HG02884 (cell line): ENCODE results near the gene ZFHX3.

Experiments
- ATAC-seq: cut with Tn5 transposase; IDR thresholded peaks from one replicate; pipeline ENCODE4 v1.9.1; 2021; ENCODE audit warnings: mild to moderate bottlenecking, moderate library complexity; ENCODE audit not compliant: unreplicated experiment

The ZFHX3 gene

DNA sequence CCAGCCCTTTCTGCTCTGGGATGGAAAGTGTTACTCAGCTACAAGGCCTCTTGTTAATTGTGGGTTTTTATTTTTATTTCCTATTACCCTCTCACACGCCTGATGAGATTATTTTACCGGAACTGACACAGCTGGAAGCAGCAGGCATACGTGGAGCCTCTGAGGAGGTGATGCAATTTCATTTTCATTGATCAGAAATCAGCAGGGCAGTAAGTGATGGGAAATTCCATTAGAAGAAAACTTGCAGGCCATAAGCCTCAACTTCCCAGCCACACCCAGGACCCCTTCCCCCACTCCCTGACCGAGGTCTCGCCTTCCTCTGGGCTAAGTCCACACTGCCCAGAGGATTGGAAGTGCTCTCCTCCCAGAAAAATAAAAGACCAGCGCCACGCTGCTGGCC lies 69.7 kb downstream of the ZFHX3 start:
- no peak for ATAC-seq

DNA sequence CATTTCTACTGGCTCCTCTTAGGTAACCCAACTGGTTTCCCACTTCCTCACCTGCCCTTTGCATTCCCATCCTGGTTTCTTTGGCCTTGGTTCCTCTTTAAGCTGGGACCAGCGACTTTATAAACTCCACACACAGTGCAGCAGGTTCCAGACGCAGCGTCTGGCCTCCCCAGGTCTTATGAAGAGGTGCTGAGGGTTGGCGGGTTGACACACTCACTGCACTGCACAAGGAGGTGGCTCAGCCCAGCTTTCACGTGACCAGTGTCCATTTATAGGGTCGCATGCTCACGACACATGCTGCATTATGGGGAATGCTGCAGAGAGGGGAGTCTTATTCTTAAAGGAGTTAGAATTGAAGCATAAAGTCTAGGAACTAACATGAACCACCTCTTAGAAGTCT lies 70.8 kb downstream of the ZFHX3 start:
- no peak for ATAC-seq

DNA sequence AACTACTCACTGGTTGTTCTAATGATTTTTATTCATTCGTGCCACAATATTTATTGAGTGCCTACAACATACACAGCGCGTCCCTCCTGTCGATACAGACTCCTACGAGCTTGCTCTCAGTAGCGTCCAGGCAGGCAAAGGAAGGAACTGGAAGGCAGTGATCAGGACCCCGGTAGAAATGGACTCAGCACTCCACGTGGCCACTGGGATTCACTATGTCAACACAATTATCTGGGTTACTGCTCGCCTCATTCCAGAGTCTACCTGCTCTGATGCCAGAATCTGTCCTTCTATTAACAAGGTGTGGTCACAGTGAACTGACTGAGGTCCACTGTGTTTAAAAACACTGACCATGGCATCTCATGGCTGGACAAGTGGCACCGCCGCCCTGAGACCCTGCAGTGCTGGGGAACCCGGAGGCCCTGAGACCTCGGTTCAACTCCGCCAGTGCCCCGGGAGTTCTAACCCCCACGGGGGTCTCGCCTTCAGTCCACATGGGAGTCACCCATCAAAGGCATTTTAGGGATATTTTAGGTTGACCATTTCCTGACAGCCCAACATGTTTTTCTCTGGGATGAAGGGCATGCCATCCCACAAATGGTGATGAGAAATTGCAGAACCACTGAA lies 71.4 kb downstream of the ZFHX3 start:
- ATAC-seq: no peak

DNA sequence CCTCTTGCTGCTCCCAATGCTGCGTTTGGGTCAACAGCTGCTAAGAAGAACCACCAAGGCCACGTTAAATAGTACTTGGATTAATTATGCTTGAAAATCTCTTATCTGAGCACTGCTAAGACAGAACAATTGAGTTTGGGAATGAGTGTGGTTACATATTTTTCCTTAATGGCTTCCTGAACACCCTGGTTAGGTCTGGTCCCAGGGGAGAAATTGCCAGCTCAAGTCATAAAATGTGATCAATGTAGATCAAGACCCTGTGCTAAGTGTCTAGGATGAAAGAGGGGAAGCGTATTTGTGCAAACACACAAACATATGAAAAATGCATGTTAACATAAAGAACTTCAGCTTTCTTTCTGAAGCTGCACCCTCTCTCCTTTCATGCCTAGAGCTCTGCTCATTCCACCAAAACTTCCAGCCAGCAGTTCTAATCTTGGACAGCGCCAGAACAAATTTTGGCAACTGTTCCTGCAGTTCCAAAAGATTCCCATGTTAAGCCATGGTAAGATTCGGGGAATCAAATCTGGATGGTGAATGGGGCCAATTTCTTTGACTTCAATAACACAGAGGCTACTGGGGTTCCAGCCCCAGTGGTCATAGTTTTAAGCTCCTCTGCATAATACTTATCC lies 72.0 kb downstream of the ZFHX3 start:
- no peak for ATAC-seq

DNA sequence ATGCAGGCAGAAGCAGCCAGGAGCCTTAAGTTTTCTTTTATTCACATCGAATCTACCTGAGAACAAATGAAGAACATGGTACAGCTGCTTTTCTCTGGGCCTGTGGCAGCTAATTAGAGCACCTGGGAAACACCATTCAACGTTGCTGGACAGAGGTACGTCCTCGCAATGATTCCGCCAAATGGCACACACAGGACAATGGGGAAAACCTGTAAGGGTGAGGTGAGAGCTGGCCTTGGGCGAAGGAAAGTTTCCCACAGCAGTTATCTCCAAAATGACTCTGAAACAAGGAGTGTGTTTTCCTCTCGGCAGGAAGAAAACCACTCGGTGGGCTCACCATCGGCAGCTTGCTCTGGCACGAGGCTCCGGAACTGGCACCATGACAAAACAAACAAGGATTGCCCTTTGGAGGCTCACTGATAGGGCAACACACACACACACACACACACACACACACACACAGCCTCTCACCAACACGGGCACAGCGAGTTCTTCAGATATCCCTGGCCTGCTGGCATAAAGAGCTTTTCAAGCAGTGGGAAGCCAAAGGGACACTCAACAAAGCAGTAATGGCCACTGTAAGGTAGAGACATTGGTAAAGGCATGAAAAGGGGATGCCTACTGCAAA lies 73.7 kb downstream of the ZFHX3 start:
- ATAC-seq: no peak

DNA sequence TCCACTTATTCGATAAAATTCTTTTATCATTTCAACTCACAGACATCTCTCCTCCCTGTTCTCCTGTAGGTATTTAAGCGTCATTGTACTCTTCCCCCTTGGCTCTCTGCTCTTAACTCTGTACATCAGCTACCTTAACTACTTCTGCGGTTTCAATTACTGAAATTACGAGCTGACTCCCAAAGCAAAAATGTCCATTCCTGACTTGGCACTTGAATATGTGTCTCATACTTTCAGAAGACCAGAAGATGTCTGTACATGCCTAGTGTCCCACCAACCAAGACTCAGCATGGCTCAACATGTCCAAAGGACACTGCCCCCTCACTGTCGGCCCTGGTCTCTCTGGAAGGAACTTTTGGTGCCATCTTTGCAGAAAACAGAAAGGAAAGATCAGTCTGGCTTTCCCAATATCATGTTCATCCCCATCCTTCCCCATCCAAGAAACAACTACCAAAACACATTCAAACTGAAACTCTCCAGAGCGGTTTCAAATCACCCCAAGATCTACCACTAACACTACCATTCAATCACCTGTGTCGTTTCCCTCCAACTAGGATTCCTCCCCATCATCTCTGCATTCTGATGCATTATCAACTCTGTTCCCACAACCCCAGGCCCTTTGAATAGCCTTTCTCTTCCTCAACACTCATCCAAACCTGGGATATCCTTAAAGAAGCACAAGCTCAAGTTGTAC lies 74.9 kb downstream of the ZFHX3 start:
- ATAC-seq: no peak

DNA sequence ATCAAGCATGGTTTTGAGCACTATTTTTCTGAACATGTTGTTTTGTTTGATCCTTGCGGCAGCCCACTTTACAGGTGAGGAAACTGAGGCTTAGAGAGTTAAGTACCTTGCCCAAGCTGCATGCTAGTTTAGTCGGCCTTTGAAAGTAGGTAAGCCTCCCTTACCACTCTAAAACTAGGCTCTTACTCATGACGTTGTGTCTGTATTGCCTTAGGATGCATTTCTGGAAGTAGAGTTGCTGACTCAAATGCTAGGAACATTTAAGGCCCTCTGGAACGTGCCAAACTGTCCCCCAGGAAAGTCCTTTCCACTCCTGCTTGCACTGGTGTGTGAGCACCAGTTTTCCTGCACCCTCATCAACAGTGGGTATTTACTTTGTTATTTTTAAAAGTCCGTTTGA lies 76.6 kb downstream of the ZFHX3 start:
- ATAC-seq: no peak

DNA sequence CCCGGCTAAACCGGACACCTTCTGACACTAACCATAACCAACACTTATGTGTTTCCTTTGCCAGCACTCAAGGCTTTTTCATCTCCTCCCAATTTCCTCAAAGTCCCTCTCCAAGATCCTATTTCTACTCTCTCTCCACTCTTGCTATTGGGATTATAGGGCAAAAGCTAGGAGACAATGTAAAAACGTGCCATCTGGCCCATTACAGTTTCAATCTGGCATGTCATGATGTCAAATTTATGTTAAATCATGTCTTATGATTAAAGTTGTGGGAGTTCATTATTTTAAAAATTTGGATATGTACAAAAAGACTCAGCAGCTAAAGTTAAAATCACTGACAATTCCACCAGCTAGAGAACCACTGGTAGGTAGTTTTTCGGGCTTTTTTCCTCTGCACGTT lies 77.3 kb downstream of the ZFHX3 start:
- ATAC-seq: no peak

DNA sequence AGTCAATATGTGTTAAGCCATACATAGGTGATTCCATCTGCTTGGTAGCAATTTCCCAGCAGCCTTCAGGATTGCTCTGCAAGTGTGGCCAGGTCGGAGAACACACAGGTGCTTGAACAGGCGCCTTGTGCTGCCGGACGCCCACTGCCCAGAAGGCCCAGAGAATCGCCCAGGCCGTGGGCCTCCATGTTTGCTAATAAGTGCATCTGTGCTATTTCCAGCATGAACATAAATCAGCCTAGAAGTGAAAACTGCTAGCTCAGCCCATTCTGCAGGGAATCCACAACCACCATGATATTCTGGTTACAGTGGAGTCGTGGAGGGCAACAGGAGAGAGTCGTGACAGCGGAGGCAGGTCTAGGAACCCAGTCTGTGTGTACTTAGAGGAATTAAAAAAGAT lies 78.1 kb downstream of the ZFHX3 start:
- ATAC-seq: no peak

DNA sequence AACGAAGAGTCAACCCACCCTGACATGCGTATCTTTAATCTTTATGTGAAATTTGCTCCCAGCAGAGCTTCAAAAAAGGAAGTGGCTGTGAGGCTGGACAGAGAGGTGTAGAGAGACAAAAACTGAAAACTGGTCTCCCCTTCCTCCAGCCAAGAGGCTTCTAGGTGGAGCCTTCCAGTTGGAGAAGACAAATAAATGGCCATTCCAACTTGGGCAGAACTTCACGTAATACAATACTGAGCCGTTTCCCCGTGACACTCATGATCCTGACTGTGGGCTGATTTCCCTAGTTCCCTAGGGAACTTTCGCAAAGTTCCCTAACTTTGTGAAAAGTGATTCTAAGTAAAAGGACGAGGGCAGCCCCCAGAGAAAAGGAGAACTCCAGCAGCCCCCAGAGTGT lies 78.8 kb downstream of the ZFHX3 start:
- no peak for ATAC-seq

DNA sequence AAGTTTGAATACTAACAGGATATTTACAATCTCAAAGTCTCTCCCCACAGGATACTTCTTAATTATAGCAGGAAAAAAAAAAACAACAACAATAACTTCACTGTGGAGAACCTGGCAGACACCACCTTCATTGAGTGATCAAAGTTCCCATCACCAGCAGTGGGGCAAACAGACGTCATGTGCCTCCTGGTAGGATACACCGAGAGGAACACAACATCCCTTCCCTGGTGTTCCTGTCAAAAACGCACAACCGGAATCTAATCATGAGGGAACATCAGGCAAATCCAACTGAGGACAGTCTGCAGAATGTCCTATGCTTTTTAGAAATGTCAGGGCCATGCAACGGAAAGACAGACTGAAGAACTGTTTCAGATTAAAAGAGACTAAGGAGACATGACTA lies 80.0 kb downstream of the ZFHX3 start:
- ATAC-seq: no peak

DNA sequence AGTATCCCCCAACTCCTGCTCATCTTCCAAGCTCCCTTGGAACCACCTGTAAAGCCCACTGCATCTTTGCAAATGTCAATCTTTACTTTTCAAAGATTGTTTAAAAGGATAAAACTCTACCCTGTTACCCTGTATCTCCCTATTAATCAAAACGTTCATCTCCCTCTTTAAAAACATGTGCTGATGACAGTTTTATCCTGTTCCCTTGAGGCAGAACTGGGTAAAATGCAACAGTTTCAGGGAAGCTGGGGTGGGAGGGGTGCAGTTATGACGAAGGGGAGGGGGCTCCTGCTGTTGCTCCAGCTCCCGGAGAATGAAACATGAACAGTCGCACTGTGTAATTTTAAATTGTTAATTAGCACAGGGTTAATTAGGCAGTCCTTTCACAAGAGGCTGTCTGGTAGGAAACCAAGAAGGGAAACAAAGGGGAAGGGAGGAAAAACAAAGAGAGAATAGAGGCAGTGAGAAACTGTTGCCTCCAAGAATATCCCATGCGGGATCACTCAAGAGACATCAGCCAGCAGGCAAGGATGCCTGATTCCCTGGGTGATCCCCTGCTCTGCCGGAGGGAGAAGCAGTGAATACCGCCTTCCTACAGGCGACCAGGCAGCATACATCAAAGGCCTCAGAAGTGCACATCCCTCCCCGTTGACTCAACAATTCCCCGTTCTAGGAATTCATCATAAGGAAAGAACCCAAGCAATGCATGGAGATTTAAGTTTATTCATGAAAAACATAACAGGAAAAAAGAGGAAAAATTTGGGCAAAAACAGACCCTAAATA lies 84.2 kb downstream of the ZFHX3 start:
- no peak for ATAC-seq

DNA sequence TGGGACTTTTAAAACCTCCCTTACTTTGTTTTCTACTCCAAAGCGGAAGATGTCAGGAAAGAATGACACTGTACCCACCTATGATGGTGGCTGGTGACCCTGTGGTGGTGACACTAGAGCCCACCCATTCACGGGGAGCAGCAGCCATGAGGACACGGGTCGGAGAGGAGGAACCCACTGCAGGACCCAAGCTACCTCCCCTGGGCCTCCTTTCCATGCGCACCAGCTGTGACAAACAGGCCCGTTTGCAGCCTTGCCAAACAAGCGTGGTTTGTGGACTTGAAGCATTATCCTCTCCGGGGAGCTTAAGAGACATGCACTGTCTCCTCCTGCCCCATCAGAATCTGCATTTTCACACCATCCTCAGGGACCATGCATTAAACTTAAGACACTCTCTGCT lies 85.6 kb downstream of the ZFHX3 start:
- ATAC-seq: no peak

DNA sequence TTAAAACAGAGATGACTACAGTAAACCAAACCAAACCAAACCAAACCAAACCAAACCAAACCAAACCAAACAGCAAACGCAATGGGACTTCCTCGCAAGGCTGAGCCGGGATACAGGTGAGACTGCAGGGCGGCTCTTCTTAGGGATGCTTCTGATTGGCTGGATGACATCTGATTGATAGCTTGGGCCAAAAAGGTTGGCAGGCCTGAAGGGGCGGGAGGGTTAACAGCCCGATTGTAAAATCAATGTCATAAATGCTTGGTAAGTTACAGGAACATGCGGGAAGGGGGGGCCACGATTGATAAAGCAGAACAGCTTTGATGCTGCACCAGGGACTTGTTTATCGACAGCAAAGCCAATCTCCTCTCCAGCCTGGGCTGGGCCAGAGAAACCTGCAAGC lies 86.1 kb downstream of the ZFHX3 start:
- no peak for ATAC-seq

DNA sequence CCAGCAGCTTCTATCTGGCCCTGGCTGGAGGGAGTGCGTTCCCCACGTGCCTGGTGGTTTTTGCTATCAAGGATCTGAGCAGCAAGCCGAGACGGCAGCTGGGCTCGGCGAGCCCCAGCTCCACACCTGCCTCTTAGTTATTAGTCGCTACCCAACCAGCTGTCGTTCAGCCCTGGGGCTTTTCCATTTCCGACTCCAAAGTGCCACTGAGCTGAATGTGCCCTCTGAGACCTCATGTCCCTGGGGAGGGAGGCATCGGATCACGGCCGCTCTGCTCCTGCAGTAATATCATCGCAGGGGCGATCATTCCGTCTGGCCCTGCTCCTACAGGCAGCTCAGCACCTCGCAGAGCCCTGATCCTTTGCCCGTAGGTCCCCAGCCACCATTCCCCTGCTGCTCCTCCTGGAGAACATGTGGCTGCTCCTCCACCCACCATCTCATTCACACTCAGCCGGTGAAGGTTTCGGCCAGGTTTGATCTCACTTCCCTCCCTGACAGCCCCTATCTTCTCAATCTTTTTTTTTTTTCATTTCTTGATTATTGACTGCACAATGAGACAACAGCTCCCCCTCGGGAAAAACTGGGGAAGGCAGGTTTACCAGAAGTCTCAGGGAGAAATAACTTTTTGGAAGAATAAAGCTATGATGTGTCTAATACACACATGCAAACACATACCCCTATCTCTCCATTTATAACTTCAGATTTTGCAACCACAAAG lies 86.7 kb downstream of the ZFHX3 start:
- no peak for ATAC-seq

DNA sequence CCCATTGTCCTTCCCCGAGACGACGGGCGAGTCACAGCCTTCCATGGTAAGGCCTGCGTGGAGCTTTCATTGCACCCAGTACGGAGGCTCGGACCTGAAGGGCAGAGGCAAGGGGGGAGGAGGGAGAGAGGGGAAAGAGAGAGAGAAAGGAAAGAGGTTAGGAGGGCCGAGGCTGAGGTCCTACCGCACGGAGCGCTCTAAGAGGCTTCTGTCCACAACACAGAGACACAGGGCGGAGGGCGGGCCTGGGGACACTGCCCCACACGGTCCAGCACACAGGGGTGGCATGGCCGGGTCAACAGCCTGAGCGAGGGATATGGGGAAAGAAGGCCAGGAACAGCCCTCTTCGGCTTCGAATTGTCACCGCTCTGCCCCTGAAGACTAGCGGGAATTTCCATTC lies 87.8 kb downstream of the ZFHX3 start:
- no peak for ATAC-seq

DNA sequence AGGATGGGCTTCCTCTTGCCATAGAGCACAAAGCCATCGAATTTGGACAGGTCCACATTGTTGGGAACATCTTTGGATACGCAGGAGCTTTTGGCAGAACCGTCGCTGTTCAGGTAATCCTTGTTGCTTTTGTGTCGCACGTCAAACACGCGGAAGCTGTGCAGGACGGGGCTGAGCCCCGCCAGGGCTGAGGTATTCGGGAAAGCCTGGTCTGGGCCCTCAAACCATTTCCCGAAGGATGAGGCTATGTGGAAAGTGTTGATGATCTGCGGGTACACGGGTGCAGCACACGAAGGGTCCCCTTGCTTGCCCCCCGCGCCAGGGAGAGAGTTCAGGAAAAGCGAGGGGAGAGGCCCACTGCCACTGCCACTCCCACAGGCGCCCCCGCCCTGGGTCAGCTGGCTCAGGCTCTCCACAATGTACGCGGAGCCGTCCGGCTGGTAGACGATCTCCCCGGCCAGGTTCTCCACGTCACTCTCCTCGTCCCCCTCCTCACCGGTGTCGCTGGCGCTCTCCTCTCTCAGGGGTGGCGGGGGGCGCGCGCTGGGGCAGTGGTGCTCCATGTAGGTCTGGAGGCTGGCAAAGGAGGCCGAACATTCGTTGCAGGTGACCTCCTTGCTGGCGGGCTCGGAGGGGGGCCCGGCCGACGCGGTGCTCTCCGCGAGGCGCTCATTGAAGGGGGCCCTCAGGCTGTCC lies 88.5 kb downstream of the ZFHX3 start:
- no peak for ATAC-seq

DNA sequence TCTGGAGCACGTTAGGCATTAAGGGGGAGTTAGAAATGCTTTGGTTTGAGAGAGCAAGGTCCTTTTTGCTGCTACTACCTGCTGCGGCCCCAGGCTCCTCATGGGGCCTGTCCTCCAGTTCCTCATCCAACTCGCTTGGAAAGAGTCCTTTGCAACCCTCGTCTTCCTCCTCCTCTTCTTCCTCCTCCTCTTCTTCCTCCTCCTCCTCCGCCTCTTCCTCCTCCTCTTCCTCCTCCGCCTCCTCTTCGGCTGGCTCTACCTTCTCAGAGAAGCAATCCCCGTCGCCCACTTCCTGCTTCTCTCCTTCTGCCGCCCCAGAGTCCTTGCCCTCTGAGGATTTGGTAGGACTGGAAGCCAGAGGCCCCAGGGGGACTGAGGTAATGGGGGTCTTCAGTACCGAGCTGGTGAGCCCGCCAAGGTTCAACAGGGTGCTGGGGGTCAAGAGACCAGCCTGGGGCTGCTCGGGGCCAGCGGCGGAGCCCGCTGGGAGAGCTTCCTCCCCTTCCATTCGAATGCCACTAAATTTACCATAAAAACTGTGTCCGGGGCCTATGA lies 89.3 kb downstream of the ZFHX3 start:
- no peak for ATAC-seq

DNA sequence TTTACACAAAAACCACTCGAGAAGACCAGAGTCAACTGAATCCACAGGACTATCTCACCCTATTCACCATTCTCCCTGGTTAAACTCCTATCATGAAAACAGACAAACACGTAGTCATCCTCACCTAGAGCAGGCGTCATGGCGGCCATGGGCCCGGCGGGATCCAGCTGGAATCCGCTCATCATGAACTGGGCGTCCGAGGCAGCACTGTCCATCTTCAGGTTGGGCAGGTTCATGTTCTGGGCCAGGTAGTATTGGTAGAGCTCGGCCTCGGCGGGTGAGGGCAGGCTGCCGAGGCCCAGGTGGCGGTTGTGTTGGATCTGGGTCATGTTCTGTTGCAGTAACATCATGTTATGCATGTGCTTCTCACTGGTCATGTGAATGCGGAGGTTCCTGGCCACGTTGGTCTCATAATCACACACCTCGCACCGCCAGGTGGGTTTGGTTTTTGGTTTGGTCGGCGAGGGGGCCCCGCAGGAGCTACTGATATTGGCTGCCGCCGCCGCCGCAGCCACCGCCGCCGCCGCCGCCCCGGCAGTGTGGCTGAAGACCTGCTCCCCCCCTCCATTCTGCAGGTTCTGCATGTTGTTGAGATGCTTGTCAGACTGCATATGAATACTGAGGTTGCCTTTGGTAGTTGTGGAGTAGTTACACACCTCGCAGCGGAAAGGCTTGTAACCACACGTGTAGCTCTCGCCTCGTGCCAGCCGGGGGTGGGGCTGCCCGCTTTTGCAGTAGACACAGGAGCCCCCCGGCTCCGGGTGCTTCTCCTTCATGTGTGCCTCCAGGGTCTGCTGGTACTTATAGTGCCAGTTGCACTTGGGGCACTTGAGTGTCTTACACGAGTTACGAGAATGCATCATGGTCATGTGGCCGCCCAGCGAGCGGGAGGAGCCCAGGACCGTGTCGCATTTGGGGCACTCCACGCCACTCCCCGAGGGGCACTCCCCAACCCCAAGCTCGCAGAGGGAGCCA lies 90.3 kb downstream of the ZFHX3 start:
- no peak for ATAC-seq
